DMS114 treated with DMSO at 0.1 percent for 48 hours (cell line): ENCODE measurements around the gene PHLDB1.
"Not testable (repeated sequence)": the region's sequence is repeated elsewhere in the genome, so short reads cannot be mapped to it uniquely, and the experiment has no call there.

Experiments used
- DNase-seq: peaks from one replicate; lab custom pipeline; 2025; ENCODE audit not compliant: unreplicated experiment; lab: John Stamatoyannopoulos, UW

PHLDB1 gene

GRCh38 chr11:118682939-118683338 is 75.5 kb downstream of the PHLDB1 start:
- not testable (repeated sequence) for DNase-seq

- no peak for DNase-seq
These were observed 76.8 kb downstream of the PHLDB1 start for GRCh38 chr11:118684187-118684586.

GRCh38 chr11:118687906-118688305 is 80.5 kb downstream of the PHLDB1 start:
- no peak for DNase-seq

GRCh38 chr11:118688339-118688738 is 80.9 kb downstream of the PHLDB1 start:
- not testable (repeated sequence) for DNase-seq

GRCh38 chr11:118688851-118689502 is 81.6 kb downstream of the PHLDB1 start:
- no peak for DNase-seq

- DNase-seq: no peak
These were observed 82.1 kb downstream of the PHLDB1 start for GRCh38 chr11:118689503-118689851.

- peak; percentile 6 for DNase-seq
These were observed 82.6 kb downstream of the PHLDB1 start for GRCh38 chr11:118689852-118690552.

GRCh38 chr11:118690553-118691304 is 83.3 kb downstream of the PHLDB1 start:
- no peak for DNase-seq

GRCh38 chr11:118691926-118692830 is 84.8 kb downstream of the PHLDB1 start:
- DNase-seq: no peak

GRCh38 chr11:118694185-118694584 is 86.8 kb downstream of the PHLDB1 start:
- DNase-seq: no peak

GRCh38 chr11:118694771-118695170 is 87.4 kb downstream of the PHLDB1 start:
- no peak for DNase-seq

GRCh38 chr11:118696673-118697226 is 89.3 kb downstream of the PHLDB1 start:
- no peak for DNase-seq

- no peak for DNase-seq
These were observed 89.9 kb downstream of the PHLDB1 start for GRCh38 chr11:118697346-118697745.

- DNase-seq: no peak
These were observed 92.2 kb downstream of the PHLDB1 start for GRCh38 chr11:118699506-118700220.

- no peak for DNase-seq
These were observed 96.2 kb downstream of the PHLDB1 start for GRCh38 chr11:118703563-118704106.

- DNase-seq: no peak
These were observed 97.8 kb downstream of the PHLDB1 start for GRCh38 chr11:118705111-118705741.

- DNase-seq: no peak
These were observed 98.6 kb downstream of the PHLDB1 start for GRCh38 chr11:118705791-118706545.

GRCh38 chr11:118706546-118706825 is 99.1 kb downstream of the PHLDB1 start:
- no peak for DNase-seq
